Fibroblast of lung (primary cell): ENCODE results near the gene LEKR1.

Source experiments
- CTCF ChIP-seq, 2 donors: IDR thresholded peaks in 1 of 2; conservative IDR thresholded peaks in 1 of 2; 1 replicate in 1 of 2; 2 replicates in 1 of 2; pipeline ENCODE4 v1.5.1; 2011 to 2012; ENCODE audit warnings: low read length in 2 of 2, control low read depth in 1 of 2, inconsistent platforms in 1 of 2, low read depth in 1 of 2, mild to moderate bottlenecking in 1 of 2
- EZH2 ChIP-seq: IDR thresholded peaks from 2 replicates; pipeline ENCODE4 v1.5.1; 2012; ENCODE audit warnings: low read length, control low read depth, mild to moderate bottlenecking; ENCODE audit errors: missing control alignments

DNA sequence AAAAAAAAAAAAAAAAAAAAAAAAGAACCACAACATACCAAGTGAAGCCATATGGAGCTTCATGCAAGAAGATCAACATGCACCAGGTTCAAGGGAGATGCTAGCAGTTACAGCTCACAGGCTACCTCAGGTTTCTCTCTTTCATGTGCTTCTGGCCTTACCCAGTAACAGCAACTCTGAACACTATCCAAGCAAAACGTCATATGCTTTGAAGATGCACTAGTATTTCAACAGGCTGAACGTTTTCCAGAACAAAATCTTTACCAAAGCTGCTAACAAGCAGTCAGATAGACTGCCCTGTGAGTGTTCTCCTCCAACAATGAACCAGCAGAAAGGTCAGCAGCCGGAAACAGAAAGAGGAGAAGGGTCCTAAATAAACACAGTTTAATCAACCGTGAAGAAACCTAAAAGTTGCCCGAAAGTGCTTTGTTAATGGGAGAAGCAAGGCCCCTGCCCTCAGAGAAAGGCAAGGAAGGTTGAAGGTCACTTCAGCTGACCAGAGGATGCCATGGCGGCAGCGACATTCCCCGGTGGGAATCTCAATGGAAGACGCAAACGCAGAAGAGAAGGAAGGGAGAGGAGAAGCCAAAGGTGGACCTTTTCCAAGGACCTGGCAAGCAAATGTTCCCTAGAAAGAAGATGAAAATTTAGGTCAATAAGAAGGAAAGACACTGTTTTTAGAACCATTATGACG, 253.7 kb downstream of the LEKR1 start:
- no peak for TF ChIP-seq CTCF (conservative IDR thresholded peaks at IDR 0.05 in 1 of 2, IDR thresholded peaks at IDR 0.05 in 1 of 2; ENCODE audit: low read depth in 1 of 2, low read length in 2 of 2)
- TF ChIP-seq EZH2 = no peak
